Type B pancreatic cell (in vitro differentiated cells): ENCODE data around the gene SAMD8. TPM values are rescaled to one million over a fixed set of nuclear protein-coding genes. Genes with fewer than 3 reads are reported as not detected.

Source experiments
- DNase-seq: peaks from one replicate; pipeline ENCODE4 v3.0.0; 2021; ENCODE audit warnings: mixed read lengths; ENCODE audit not compliant: unreplicated experiment; ENCODE audit errors: extremely low spot score
- H3K27ac Mint-ChIP-seq: 2 replicates; pipeline ENCODE4 v1.8.0; 2021; ENCODE audit warnings: mild to moderate bottlenecking, mixed read lengths
- H3K27me3 Mint-ChIP-seq: 2 replicates; pipeline ENCODE4 v1.8.0; 2021; ENCODE audit warnings: mixed read lengths
- H3K36me3 Mint-ChIP-seq: 2 replicates; pipeline ENCODE4 v1.8.0; 2021; ENCODE audit warnings: mixed read lengths
- H3K4me1 Mint-ChIP-seq: one replicate; pipeline ENCODE4 v1.8.0; 2021; ENCODE audit warnings: mixed read lengths; ENCODE audit not compliant: unreplicated experiment
- H3K4me3 Mint-ChIP-seq: 2 replicates; pipeline ENCODE4 v1.8.0; 2021; ENCODE audit warnings: mild to moderate bottlenecking, mixed read lengths
- H3K9me3 Mint-ChIP-seq: 2 replicates; pipeline ENCODE4 v1.8.0; 2021; ENCODE audit warnings: mixed read lengths
- total RNA-seq: library from RNA; stranded (reverse); gene quantifications from 2 replicates; pipeline ENCODE4 v1.2.1, GENCODE V29; 2021; ENCODE audit warnings: low replicate concordance
- TF ChIP-seq, protein P1 (sequence below): fragments of 200-600 bp; sonication (generic); conservative IDR thresholded peaks from 2 replicates; pipeline ENCODE4 v1.5.0; 2021; ENCODE audit warnings: antibody characterized with exemption, mild to moderate bottlenecking

The SAMD8 gene
- total RNA-seq, 1 donor from 2014 or later: 17.3 TPM

DNA sequence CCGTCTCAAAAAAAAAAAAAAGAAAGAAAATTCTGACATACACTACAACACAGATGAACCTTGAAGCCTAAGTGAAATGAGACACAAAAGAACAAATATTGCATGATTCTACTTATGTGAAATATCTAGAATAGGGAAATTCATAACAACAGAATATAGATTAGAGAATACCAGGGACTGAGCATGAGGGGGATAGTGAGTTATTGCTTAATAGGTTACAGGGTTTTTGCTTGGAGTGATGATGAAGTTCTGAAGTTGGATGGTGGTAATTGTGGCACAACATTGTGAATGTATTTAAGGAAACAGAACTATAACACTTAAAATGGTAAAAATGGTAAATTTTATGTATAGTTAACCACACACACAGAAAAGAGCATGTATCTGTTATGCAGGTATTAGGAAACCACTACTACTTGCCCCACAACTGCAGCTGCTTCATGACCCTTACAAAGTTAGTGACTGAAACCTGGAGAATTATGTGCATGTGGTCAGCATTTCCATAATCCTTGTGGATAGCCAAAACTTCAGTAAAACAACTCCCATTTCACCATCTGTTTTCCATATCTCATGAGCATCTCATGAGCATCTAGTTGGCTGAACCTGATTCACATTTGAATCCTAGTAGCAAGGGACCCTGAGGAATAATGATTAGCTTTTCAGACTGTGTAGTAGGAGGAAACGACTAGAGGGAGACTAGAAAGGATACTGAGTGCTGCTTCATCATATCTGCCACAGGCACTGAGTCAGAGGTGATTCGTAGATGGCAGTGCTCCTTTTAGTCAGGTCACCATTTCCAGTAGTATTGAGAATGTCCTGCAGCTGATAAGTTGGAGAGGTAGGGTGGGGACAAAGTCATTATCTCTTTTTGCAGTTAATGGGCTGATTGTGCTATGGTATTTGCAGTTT lies 26.3 kb downstream of the SAMD8 start:
- DNase-seq: no peak
- Mint-ChIP-seq H3K4me1 (peaks cover 22% of the 10 kb centered on the region), H3K27ac (peak overlapping the region; percentile 51), H3K9me3 (no peaks in the 10 kb centered on the region), H3K4me3 (no peak overlapping the region), H3K36me3 (peaks cover 7% of the 10 kb centered on the region), H3K27me3 (no peaks in the 10 kb centered on the region)
- TF ChIP-seq, protein P1, sequence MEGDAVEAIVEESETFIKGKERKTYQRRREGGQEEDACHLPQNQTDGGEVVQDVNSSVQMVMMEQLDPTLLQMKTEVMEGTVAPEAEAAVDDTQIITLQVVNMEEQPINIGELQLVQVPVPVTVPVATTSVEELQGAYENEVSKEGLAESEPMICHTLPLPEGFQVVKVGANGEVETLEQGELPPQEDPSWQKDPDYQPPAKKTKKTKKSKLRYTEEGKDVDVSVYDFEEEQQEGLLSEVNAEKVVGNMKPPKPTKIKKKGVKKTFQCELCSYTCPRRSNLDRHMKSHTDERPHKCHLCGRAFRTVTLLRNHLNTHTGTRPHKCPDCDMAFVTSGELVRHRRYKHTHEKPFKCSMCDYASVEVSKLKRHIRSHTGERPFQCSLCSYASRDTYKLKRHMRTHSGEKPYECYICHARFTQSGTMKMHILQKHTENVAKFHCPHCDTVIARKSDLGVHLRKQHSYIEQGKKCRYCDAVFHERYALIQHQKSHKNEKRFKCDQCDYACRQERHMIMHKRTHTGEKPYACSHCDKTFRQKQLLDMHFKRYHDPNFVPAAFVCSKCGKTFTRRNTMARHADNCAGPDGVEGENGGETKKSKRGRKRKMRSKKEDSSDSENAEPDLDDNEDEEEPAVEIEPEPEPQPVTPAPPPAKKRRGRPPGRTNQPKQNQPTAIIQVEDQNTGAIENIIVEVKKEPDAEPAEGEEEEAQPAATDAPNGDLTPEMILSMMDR: no peak

DNA sequence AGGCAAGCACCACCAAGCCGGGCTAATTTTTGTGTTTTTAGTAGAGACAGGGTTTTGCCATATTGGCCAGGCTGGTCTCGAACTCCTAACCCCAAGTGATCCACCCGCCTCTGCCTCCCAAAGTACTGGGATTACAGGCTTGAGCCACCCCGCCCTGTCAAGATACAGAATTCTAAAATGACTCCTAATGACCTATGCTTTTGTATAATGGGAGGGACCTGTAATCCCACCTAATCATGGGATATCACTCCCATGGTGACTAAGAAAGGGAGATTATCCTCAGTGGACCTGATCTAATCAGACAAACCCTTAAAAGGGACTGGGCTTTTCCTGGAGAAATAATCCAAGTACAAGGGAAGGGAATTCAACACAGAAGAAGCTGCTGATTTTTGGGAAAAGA lies 28.8 kb downstream of the SAMD8 start:
- no peak for DNase-seq
- TF ChIP-seq, protein P1: no peak
- Mint-ChIP-seq H3K4me3 (no peak overlapping the region), H3K4me1 (peaks cover 26% of the 10 kb centered on the region), H3K36me3 (no peaks in the 10 kb centered on the region), H3K9me3 (no peaks in the 10 kb centered on the region), H3K27me3 (no peaks in the 10 kb centered on the region), H3K27ac (no peak overlapping the region)

DNA sequence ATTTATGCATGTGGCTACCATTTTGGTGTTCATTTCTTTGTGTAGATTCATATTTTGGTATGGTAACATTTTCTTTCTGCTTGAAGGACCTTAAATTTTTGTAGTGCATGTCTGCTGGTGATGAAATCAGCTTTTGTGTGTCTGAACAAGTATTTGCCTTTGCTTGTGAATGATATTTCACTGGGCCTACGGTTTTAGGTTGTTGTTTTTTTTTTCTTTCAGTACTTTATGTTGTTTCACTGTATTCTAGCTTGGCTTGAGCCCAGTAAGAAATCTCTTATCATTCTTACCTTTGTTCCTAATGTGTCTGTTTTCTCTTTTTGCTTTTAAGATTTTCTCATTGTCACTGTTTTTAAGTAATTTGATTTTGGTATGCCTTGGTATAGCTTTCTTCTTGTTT lies 31.9 kb downstream of the SAMD8 start:
- Mint-ChIP-seq H3K9me3 (no peaks in the 10 kb centered on the region), H3K4me1 (peaks cover 15% of the 10 kb centered on the region), H3K27ac (no peak overlapping the region), H3K36me3 (no peaks in the 10 kb centered on the region), H3K27me3 (no peaks in the 10 kb centered on the region), H3K4me3 (no peak overlapping the region)
- no peak for DNase-seq
- TF ChIP-seq, protein P1: no peak

DNA sequence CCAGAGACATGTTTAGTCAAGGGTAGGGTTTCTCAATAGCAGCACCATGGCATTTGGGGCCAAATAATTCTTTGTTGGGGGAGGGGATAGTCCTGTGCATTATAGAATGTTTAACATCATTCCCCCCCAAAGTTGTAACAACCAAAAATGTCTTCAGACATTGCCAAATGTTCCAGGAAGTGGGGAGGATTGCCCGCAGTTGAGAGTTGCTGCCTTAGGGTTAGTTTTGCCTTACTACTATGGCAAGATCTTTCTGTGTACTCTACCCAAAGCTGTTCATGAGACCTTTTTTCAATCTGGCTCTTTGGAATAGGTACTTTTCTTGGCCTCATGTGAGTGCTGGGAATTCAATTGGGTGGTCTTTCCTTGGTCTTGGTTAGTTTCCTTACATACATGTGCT lies 34.1 kb downstream of the SAMD8 start:
- no peak for DNase-seq
- Mint-ChIP-seq H3K4me1 (peaks cover 8% of the 10 kb centered on the region), H3K4me3 (no peak overlapping the region), H3K36me3 (peaks cover under 1% of the 10 kb centered on the region), H3K9me3 (no peaks in the 10 kb centered on the region), H3K27me3 (no peaks in the 10 kb centered on the region), H3K27ac (no peak overlapping the region)
- TF ChIP-seq, protein P1: no peak

DNA sequence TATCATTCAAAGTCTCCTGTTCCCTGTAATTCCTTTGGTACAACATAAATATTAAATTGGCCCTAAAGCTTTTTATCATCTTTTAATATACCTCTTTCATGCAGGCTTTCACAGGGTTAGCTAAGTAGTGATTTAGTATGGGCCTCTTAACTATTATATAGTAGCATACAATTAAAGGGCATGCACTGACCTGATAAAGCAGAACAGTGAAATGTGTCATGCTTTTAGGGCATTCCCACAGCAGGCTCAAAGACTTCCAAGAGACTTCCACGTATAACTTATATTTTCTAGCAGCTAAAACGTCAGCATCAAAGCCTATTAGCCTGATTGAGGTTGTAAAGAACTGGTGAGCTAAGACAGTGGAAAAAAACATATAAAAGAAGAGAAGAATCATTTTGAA lies 35.3 kb downstream of the SAMD8 start:
- H3K36me3 Mint-ChIP-seq: peaks cover 4% of the 10 kb centered on the region
- no peak overlapping the region for H3K4me3 Mint-ChIP-seq
- DNase-seq: no peak
- no peak overlapping the region for H3K27ac Mint-ChIP-seq
- TF ChIP-seq, protein P1: no peak
- H3K27me3 Mint-ChIP-seq: no peaks in the 10 kb centered on the region
- H3K9me3 Mint-ChIP-seq: no peaks in the 10 kb centered on the region
- peaks cover 8% of the 10 kb centered on the region for H3K4me1 Mint-ChIP-seq
